Heart left ventricle (tissue), 16 donors: ENCODE data around the gene DYNLT4. TPM values are rescaled to one million over a fixed set of nuclear protein-coding genes. Genes with fewer than 3 reads are reported as not detected.

Experiments
- ATAC-seq, 4 donors: fragments of 200-7000 bp; cut with Tn5 transposase; one replicate each; pipeline ENCODE4 v1.9.1; 2020 to 2022; ENCODE audit warnings: moderate library complexity in 4 of 4, mild to moderate bottlenecking in 3 of 4, moderate number of reproducible peaks in 1 of 4
- DNase-seq, 5 donors: peaks; one replicate each; pipeline ENCODE4 v3.0.0-alpha.2; 2020
- H3K27ac ChIP-seq, 12 donors: fragments of 200-600 bp; sonication (generic) in 4 of 12; one replicate each; pipeline versions ENCODE4 v1.5.0 to v1.8.0; 2016 to 2022; ENCODE audit warnings: mild to moderate bottlenecking in 2 of 12
- H3K27me3 ChIP-seq, 9 donors: fragments of 200-600 bp; sonication (generic) in 2 of 9; one replicate each; pipeline versions ENCODE4 v1.5.1 to v1.8.0; 2016 to 2022; ENCODE audit warnings: mild to moderate bottlenecking in 3 of 9
- H3K36me3 ChIP-seq, 9 donors: fragments of 200-600 bp; sonication (generic) in 2 of 9; one replicate each; pipeline versions ENCODE4 v1.5.0 to v1.8.0; 2018 to 2022; ENCODE audit warnings: mild to moderate bottlenecking in 2 of 9
- H3K4me1 ChIP-seq, 12 donors: fragments of 200-600 bp; sonication (generic) in 4 of 12; one replicate each; pipeline versions ENCODE4 v1.5.0 to v1.8.0; 2016 to 2022; ENCODE audit warnings: mild to moderate bottlenecking in 3 of 12
- H3K4me3 ChIP-seq, 12 donors: fragments of 200-600 bp; sonication (generic) in 4 of 12; one replicate each; pipeline versions ENCODE4 v1.5.0 to v1.8.0; 2017 to 2022; ENCODE audit warnings: mild to moderate bottlenecking in 9 of 12, moderate library complexity in 4 of 12
- H3K9me3 ChIP-seq, 12 donors: fragments of 200-600 bp; sonication (generic) in 4 of 12; one replicate each; pipeline versions ENCODE4 v1.5.0 to v1.8.0; 2016 to 2022; ENCODE audit warnings: mild to moderate bottlenecking in 1 of 12
- POLR2A ChIP-seq, 2 donors: fragments of 450-650 bp; IDR thresholded peaks; one replicate each; pipeline ENCODE4 v1.6.1; 2017; ENCODE audit warnings: antibody characterized with exemption in 2 of 2, mild to moderate bottlenecking in 2 of 2, moderate library complexity in 2 of 2
- WGBS, 4 donors: extraction: QIAGEN DNeasy Blood & Tissue Kit in 2 of 4; methylation state at CpG; one replicate each; pipeline versions ENCODE4 v1.1.5 to v1.1.7; 2013 to 2018; 5-methylcytosine and 5-hydroxymethylcytosine counted together
- intact Hi-C, 10 donors: fragments of 100-400 bp; cut with DNase I; formaldehyde crosslinking; loops; one replicate each; pipeline versions ENCODE4 v1.11.1 to v1.14.2; 2022
- polyA plus RNA-seq, 2 donors: library from polyadenylated mRNA; stranded (reverse); fragments of 200-250 nt; gene quantifications; one replicate each; pipeline ENCODE4 v1.2.3, GENCODE V29; 2013
- total RNA-seq, 9 donors: library from RNA; depleted of rRNA in 2 of 9; stranded (reverse); fragments of >200 nt in 2 of 9; fragmentation: NEBNext Ultra II Directional in 3 of 9; extraction: Animal tissue kit (Norgen Biotek cat#: 25700) in 3 of 9; gene quantifications; one replicate each; pipeline versions ENCODE4 v1.1.0 to v1.2.4, GENCODE V29; 2016 to 2023
- TF ChIP-seq, protein P1 (sequence below), 12 donors: fragments of 200-600 bp; sonication (generic) in 4 of 12; IDR thresholded peaks; one replicate each; pipeline versions ENCODE4 v1.5.0 to v1.8.0; 2018 to 2022; ENCODE audit warnings: antibody characterized with exemption in 12 of 12, mild to moderate bottlenecking in 5 of 12
- donor health status: ischemic (EF 13 %, LVEDD 7.1; RV severe dilation, severe dysfunction).
- donor health status: healthy with polysubstance abuse.
- donor health status: DM: no; HTN: yes; CAD: no.
- donor health status: DM: no; HTN: no; CAD: no.
- donor health status: ischemic (EF 25% LVEDD 6.9; RV normal size, moderate dysfunction).
- donor health status: ischemic (EF 25% LVEDD 5.7; RV mildly dilated, moderate dysfunction).
- donor health status: healthy.
- donor health status: DM: yes; HTN: yes; CAD: no.
- donor health status: ischemic (EF 35%, LVEDD 5.7; RV mildly dilated, moderate dysfunction).
- donor health status: nonischemic (EF 11% LVEDD 7.7; RV severe dilation, severe dysfunction).
- donor health status: DM: yes; HTN: yes; CAD: no.
- donor health status: PGD.
- donor health status: ischemic (EF 29% LVEDD 5.4; RV normal size, mild dysfunction).
- donor health status: nonischemic (EF 23%, LVEDD 6.1; RV moderate dilation, normal function).

Gene DYNLT4
- total and polyA plus RNA-seq, 11 donors = 0.36 to 1.7 (median 0.82) TPM; not detected in 1

DNA sequence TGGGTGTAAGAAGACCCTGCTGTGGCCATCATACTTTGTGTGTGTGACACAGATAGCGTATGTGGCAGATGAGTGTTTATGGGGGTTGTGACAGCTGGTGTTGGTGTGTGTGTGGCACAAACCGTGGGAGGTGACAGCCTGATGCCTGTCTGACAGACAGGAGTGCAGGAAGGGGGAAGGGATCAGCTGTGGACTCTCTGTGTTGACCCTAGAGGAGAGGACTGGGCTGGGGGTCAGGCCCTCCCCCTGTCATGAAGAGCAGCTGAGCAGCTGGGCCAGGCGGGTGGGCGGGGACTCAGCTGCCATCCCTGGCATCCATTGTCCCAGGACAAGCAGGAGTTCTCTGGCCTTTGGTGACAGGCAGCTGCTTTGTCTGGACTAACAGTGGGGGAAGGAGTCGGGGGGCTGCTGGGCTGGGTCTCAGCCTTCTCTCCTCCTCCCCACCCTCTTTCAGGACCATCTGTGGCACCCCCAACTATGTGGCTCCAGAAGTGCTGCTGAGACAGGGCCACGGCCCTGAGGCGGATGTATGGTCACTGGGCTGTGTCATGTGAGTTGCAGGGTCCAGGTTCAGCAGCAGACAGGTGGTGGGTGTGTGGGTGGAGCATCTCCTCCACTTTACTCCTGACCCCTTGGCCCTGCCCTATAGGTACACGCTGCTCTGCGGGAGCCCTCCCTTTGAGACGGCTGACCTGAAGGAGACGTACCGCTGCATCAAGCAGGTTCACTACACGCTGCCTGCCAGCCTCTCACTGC is 4.7 kb downstream of the DYNLT4 start:
- 76 to 84% (median 81%) methylated on average over 10 to 13 of the region's 13 CpGs for WGBS, 4 donors
- ATAC-seq (no peak), DNase-seq (peak in 4 of 5 donors; percentile 21 to 51 (median 28))
- H3K9me3 ChIP-seq = no peaks in the 10 kb centered on the region
- peaks cover 0 to 52% (median 40%) of the 10 kb centered on the region in 9 donors for H3K36me3 ChIP-seq
- TF ChIP-seq POLR2A (IDR thresholded peaks at IDR 0.05) = no peak
- TF ChIP-seq, protein P1, sequence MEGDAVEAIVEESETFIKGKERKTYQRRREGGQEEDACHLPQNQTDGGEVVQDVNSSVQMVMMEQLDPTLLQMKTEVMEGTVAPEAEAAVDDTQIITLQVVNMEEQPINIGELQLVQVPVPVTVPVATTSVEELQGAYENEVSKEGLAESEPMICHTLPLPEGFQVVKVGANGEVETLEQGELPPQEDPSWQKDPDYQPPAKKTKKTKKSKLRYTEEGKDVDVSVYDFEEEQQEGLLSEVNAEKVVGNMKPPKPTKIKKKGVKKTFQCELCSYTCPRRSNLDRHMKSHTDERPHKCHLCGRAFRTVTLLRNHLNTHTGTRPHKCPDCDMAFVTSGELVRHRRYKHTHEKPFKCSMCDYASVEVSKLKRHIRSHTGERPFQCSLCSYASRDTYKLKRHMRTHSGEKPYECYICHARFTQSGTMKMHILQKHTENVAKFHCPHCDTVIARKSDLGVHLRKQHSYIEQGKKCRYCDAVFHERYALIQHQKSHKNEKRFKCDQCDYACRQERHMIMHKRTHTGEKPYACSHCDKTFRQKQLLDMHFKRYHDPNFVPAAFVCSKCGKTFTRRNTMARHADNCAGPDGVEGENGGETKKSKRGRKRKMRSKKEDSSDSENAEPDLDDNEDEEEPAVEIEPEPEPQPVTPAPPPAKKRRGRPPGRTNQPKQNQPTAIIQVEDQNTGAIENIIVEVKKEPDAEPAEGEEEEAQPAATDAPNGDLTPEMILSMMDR (IDR thresholded peaks at IDR 0.05) = no peak
- peak overlapping the region in 11 of 12 donors; percentile 67 to 97 (median 89) for H3K4me3 ChIP-seq
- peaks cover 14 to 70% (median 53%) of the 10 kb centered on the region in 12 donors for H3K4me1 ChIP-seq
- peak overlapping the region in 11 of 12 donors; percentile 16 to 97 (median 91) for H3K27ac ChIP-seq
- intact Hi-C loops = loop anchor here in 1 of 10 donors (10.0 kb wide), 1 partner anchor 502 kb away; no protein-coding TSS in a partner anchor
- no peaks in the 10 kb centered on the region for H3K27me3 ChIP-seq

- WGBS, 4 donors = 42 to 63% (median 51%) methylated on average over 13 of the region's 13 CpGs
- Histone ChIP-seq H3K27me3 (no peaks in the 10 kb centered on the region), H3K36me3 (peaks cover 0 to 50% (median 40%) of the 10 kb centered on the region in 9 donors), H3K27ac (peak overlapping the region in 11 of 12 donors; percentile 16 to 98 (median 93)), H3K4me3 (peak overlapping the region; percentile 1 to 97 (median 88)), H3K4me1 (peaks cover 11 to 62% (median 45%) of the 10 kb centered on the region in 12 donors), H3K9me3 (no peaks in the 10 kb centered on the region)
- intact Hi-C loops = loop anchor here in 2 of 10 donors (2.0 to 10.0 kb wide), 2 partner anchors 19 to 503 kb away; no protein-coding TSS in a partner anchor
- ATAC-seq (no peak), DNase-seq (peak in 3 of 5 donors; percentile 28 to 67 (median 32))
- TF ChIP-seq, protein P1 (IDR thresholded peaks at IDR 0.05) = no peak
- no peak for TF ChIP-seq POLR2A (IDR thresholded peaks at IDR 0.05)
Measured at GRCh38 chr1:44801491-44802305, 5.5 kb downstream of the DYNLT4 start.

- DNase-seq = peak; percentile 98 to 99 (median 99)
- peak; percentile 70 to 99 for TF ChIP-seq POLR2A (IDR thresholded peaks at IDR 0.05)
- TF ChIP-seq, protein P1 (IDR thresholded peaks at IDR 0.05) = peak; percentile 89 to 98 (median 94)
- Histone ChIP-seq H3K27me3 (no peaks in the 10 kb centered on the region), H3K27ac (peak within 1 kb of the TSS; percentile 77 to 98 (median 94)), H3K4me1 (peaks cover 3 to 45% (median 31%) of the 10 kb centered on the region in 12 donors), H3K36me3 (peaks cover 0 to 32% (median 23%) of the 10 kb centered on the region in 9 donors), H3K9me3 (no peaks in the 10 kb centered on the region), H3K4me3 (peak within 1 kb of the TSS; percentile 67 to 97 (median 88))
- WGBS, 4 donors = 0% methylated on average over 17 to 79 of the region's 79 CpGs
- intact Hi-C loops = loop anchor here in 5 of 10 donors (2.0 to 10.0 kb wide), 5 partner anchors 21 to 505 kb away; no protein-coding TSS in a partner anchor
- peak; percentile 96 to 98 (median 97) for ATAC-seq
Measured at GRCh38 chr1:44799770-44800584, 7.2 kb downstream of the DYNLT4 start, which contains the start of gene PLK3. TSS of gene PLK3 (plus strand) at chr1:44800377. CDS start at chr1:44800464, 87 bp downstream.
